Lung microvascular endothelial cell (primary cell): ENCODE measurements around the gene IL17RA. TPM values are rescaled to one million over a fixed set of nuclear protein-coding genes. Genes with fewer than 3 reads are reported as not detected.

ENCODE experiments used
- DNase-seq, 2 donors: peaks; one replicate each; pipeline versions ENCODE4 v3.0.0 to v3.0.0-alpha.2; 2010; ENCODE audit warnings: low read depth in 2 of 2
- total RNA-seq: library from RNA; depleted of rRNA; stranded (reverse); fragments of >200 nt; gene quantifications from 2 replicates; pipeline ENCODE4 v1.2.1, GENCODE V29; 2014

IL17RA gene
- total RNA-seq, 1 donor from 2014 or later, result 1.8 TPM

- no peak for DNase-seq
These were observed 5.2 kb upstream of the IL17RA start for GRCh38 chr22:17079572-17079971.

DNA sequence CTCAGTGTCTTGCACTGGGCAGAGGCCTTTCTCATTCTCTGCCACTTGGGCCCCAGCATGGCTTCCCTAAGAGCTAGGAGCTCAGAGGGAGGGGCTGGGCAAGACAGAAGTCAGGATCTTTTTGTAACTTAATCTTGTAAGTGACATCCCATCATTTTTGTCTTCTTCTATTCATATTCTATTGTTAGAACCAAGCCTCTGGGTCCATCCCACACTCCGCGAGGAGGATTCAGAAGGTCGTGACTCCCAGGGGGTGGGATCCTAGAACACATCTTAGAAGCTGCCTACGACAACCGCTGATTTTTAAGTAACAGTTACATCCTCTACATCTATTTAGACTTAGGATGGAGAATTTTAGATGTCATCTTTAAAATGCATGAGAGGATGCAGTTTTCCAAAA is 1.5 kb upstream of the IL17RA start:
- no peak for DNase-seq

DNA sequence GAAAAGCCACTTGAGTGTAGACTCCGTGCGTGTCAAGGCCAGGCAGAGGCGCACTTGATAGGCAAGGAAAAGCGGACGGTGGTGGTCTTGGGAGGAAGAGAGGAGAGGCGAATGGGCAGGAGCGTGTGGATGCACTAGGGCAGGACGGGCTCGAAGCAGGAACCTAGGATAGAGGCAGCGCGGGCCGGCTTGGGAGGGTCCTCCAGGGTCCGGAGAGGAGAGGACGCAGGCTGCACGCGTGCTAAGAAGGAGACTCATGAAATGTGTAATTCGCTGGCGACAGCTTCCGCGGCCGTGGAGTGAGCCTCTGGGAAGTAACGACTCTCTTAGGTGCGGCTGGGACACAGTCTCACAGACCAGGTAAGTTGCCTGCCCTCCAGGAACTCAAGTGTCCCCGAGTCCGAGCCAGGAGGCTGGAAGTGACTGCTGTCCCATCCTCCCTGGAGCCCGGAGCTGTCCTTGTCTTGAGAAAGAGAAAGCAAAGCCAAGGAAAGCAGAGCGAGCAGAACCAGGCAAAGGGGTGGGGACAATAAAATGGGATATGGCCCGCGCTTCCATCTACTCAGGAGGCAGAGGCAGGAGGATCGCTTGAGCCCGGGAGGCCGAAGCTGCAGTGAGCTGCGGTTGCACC is 874 bp upstream of the IL17RA start:
- no peak for DNase-seq

DNA sequence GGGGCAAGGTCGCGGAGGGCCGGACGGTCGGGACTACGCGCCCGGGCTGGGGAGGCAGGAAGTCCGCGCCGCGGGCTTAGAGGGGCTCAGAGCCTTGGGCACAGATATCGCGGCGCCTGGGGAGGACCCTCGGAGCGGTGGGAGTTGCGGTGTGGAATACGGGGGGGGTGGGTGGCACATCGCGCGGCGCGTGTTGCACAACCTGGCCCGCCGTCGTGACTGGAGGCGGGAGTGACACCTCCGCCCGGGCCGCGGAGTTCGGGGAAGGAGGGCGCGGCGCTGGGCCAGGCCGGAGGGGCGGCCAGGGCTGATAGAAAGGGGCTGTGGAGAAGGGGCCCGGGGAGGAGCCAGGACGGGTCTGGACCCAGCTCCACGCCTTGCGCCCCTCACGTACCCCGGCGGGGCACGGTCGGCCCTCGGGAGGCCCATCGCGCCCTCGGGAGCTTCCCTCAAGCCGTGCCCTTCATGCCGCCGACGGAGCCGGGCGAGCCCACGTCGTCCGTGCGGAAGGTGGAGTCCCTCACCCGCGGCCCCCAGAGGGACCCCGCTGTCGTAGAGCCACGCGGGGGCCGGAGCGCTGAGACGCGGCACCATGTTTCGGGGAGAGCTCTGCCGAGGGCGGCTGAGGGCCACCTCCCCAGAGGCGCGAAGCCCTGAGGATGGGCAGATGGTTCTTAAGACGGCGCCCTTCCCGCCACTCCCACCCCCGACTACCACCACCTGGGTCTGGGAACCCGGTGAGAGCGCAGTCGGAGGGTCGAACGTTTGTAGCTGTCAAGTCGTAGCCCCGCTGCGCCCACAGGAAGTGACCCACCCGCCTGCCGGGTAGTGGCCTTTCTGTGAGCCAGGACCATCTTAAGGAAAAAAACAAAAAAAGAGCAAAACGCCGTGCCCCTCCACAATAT is 729 bp downstream of the IL17RA start:
- peak in 1 of 2 donors; percentile 18 for DNase-seq

DNA sequence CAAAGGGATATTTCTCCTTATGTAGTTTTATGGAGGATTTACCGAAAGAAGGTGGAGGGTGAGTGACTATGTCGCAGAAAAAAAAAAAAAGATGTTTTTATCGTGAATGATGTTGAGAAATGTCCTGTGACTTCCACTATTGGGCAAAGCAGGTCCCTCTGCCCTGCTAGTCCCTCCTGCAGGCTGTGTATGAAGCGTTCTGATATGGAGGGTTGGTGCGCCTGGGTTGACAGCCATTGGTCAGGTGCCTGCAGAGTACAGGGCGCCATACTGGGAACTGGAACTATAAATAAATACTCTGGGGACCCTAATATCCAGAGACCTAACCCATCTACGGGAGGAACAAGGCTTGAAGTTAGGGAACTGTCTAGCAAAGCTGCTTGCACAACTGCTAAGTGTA is 1.5 kb downstream of the IL17RA start:
- no peak for DNase-seq

GRCh38 chr22:17086788-17087497 is 2.1 kb downstream of the IL17RA start:
- DNase-seq, result no peak

DNA sequence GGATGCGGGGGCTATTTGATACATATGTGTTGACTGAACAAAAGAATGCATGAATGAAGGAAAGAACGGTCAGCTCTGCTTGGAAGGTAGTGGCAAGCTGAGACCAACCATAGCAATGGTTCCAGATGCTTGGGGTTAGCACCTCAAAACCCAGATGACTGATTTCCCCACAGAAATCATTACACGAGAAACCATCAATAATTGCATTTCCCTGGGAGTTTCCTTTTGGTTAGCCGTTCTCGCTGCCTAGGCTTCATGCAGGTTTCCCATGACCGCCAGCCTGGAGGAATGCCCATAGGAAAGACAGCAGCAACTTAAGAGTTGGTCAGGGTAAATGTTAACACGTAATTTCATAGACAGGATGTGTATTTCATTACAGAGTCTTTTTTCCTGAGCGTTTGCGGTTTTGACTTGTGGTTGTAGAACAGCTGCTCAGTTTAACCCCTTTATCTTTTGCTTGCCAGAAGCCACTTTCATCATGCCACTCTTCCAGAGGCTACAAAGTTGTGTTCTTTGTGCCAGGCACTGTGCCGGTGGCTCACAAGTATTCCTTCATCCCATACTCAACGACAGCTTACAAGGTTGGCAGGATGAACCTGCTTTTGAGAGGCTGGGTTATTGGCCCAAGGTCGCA is 2.8 kb downstream of the IL17RA start:
- DNase-seq, result peak in 1 of 2 donors; percentile 85

DNA sequence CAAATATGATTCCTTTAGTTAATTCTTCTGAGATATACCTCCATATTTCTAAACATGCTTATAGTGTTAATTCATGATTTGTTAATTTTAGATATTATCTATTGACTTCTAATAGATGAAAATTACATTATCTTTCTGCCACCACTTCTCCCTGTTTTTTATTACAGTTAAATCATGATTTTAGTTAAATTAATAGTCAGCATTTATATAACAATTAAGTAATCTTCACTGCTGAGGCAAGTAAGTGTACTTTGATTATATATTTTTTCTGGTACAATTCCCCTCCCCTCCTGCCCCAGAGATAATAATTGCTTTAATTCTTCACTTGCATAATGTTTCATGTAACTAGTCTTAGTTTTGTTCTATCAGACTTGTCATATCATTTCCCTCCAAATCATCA is 5.8 kb downstream of the IL17RA start:
- no peak for DNase-seq

GRCh38 chr22:17091851-17092250 is 7.1 kb downstream of the IL17RA start:
- no peak for DNase-seq

- DNase-seq, result no peak
These were observed 8.3 kb downstream of the IL17RA start for GRCh38 chr22:17093081-17093480.

DNA sequence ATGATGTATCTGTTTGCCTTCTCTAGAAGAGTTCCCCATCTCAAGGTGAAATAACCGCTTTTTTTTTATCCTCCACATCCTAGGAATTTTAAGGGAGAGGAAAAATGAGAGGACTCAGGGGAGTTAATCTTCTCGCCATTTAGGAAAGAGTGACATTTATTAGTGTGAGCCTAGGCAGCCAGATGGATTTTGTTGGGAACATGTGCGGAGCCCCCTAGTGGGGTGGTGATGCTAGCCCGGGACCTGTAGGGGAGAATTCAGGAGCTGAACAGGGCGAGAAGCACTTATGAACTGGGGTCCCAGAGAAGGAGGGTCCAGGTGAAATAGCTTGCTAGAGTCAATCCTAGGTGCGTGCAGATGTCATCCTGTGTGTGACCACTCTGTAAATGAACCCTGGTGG is 10.7 kb downstream of the IL17RA start:
- DNase-seq, result peak in 1 of 2 donors; percentile 24

- DNase-seq, result no peak
These were observed 11.3 kb downstream of the IL17RA start for GRCh38 chr22:17096071-17096470.

GRCh38 chr22:17097062-17097461 is 12.3 kb downstream of the IL17RA start:
- DNase-seq, result no peak

- no peak for DNase-seq
These were observed 12.9 kb downstream of the IL17RA start for GRCh38 chr22:17097701-17098100.

DNA sequence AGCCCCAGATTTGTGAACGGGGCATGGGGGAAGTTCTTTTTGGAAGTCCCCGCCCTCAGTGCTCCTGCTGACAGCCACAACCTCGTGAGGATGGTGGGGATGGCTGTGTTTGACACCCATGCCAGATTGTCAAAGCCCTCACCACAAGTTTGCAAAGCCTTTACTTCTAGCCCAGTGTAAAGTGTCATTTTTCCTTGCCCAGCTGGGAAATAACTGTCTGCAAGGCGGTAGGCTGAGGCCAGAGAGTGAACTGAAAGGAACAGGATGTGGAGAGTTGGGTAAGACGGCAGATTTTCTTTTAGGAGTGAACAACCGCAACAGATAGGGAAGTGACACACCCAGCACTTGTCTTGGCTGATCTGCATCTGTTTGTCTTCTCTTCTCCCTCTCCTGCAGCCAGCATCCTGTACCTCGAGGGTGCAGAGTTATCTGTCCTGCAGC is 13.6 kb downstream of the IL17RA start:
- no peak for DNase-seq

GRCh38 chr22:17100621-17101020 is 15.8 kb downstream of the IL17RA start:
- DNase-seq, result no peak

DNA sequence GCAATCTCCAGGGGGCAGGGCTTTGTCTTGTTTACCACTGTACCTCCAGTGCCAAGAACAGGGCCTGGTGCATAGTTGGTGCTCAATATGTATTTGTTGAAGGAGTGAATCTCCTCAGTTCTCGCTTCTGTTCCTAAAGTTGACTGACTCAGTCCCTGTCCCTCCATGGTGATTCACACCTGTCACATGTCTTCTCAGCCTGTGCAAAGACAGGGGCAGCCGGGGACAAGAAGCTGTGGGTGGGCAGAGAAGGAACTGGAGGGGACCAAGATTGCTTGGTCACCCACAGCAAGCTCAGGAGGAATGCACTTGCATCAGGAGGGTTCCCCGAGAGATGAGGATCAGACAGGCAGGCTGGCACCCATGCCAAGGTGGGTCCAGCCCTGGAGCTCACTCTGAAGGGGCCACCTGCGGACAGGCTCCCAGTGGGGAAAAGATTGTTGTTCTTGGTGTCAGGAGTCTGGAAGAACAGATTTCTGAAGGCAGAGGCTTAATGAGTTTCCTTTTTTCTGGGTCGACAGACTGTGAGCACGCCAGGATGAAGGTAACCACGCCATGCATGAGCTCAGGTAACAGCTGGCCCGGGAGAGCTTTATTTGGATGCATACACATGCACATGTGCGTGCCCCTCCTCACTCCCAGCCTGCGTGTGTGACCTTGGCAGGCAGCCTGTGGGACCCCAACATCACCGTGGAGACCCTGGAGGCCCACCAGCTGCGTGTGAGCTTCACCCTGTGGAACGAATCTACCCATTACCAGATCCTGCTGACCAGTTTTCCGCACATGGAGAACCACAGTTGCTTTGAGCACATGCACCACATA is 16.9 kb downstream of the IL17RA start:
- DNase-seq, result no peak

DNA sequence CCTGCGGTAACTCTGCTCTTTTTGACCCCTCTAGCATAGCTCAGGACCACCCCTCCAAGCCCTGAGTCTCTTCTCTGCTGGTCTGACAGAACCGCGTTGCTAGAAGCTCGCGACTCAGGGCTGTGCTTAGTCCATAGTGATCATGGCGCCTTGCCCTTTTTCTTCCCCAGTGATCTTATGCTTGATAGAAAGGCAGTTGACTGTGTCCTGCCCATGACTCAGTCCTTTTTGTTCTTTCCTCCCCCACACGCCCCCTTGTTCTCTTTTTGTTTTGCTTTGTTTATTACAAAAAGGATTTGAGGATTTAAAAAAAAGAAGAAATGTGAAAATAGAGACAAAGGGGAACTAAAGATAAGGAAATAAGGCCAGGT is 17.5 kb downstream of the IL17RA start:
- no peak for DNase-seq

- DNase-seq, result no peak
These were observed 18.6 kb downstream of the IL17RA start for GRCh38 chr22:17103351-17103750.

DNA sequence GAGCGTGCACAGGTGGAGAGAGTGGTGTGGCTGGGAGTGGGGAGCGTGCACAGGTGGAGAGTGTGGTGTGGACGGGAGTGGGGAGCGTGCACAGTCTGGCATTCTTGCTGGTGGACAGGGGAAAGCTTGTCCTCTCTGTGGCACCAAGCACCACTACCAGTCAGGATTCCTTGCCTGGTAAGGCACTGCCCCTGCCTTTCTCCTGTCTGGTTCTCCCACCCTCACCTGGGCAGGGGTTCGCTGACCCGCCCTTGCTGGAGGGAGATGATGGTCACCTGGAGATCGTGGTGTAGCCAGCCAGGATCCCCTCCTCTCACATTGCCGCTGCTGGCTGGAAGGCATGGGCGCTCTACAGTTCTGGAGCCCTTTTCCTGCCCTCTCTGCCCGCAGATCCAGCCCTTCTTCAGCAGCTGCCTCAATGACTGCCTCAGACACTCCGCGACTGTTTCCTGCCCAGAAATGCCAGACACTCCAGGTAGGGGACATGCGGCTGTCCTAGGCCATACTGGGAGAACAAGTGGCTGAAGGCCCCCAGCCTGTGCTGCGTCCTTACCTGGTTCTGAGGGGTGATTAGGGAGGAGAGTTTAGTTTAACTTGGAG is 19.6 kb downstream of the IL17RA start:
- DNase-seq, result no peak
